DMS53 (cell line): Measurements from ENCODE around the gene TMEM150A.
"Not testable (repeated sequence)": the region's sequence is repeated elsewhere in the genome, so short reads cannot be mapped to it uniquely, and the experiment has no call there.

ENCODE experiments used
- DNase-seq: peaks from one replicate; lab custom pipeline; 2025; lab: John Stamatoyannopoulos, UW

Gene TMEM150A, protein sequence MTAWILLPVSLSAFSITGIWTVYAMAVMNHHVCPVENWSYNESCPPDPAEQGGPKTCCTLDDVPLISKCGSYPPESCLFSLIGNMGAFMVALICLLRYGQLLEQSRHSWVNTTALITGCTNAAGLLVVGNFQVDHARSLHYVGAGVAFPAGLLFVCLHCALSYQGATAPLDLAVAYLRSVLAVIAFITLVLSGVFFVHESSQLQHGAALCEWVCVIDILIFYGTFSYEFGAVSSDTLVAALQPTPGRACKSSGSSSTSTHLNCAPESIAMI

DNA sequence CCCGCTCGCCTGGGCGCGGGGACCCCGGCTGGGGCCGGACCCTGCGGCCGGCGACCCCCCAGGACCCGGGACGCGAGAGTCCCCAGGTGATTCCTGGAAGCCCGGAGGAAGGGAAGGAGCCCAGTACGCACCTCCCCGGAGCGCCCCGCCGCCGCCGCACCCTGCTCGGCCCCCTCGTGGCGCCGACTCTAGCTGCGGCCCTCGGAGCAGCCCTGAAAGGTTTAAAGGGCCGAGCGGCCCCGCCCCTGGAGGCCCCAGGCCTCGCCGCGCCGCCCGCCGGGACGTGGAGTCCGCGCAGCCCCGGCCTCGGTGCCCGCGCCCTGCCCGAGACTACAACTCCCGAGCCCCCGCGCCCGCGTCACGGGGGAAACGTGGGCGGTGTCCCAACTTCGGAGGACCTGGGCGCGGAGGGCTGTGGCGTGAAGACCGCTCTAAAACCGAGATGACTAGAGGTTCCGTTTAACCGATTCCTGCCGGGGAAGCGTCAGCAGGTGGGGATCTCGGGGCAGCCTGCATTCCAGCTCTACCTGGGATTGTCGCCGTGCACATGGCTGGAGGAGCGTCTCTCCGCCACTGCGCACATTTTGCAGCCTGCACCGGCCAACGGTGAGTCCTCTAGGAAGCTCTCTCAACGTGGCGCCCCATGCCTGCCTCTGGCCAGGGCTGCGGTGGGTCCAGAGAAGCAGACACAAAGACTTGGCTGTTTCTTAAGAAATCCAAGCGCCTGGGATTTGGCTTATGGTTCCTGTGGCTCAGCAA, at the start of gene TMEM150A:
Gene TMEM150A (minus strand): TSS at position 223 of the 759 bp plus-strand sequence. CDS start 750 bp downstream, outside the sequence.
- peak; percentile 99 for DNase-seq

DNA sequence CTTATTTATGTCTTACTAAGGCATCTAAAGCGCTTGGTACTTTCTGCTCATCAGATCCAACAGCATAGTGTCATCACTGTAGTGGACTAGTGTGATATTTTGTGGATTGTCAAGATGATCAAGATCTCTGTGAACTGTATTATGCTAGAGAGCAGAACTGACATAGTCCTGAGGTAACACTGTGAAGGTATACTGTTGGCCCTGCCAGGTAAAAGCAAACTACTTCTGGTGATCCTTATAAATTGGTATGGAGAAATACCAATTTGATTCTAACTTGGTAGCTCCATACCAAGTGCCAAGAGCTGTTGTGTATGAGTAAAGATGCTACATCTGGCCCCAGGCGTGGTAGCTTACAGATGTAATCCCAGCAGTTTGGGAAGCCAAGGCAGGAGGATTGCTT, 49.6 kb upstream of the TMEM150A start:
- no peak for DNase-seq

DNA sequence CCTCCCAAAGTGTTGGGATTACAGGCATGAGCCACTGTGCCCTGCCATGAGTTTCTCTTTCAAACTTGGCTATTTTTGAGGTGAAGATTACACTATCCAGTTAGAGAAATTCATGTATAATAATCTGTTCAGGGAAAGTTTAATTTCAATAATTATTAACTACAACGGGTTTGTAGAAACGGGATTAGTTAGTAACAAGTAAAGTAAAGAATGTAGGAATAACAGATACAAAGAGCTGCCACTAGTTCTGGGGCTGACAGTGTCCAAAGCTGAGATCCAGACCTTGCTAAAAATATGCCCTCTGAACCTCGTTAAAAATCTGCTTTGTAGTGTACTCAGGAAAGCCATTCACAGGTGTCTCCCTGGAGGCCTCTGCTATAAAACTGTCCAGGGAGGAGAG, 48.6 kb upstream of the TMEM150A start:
- DNase-seq: no peak

DNA sequence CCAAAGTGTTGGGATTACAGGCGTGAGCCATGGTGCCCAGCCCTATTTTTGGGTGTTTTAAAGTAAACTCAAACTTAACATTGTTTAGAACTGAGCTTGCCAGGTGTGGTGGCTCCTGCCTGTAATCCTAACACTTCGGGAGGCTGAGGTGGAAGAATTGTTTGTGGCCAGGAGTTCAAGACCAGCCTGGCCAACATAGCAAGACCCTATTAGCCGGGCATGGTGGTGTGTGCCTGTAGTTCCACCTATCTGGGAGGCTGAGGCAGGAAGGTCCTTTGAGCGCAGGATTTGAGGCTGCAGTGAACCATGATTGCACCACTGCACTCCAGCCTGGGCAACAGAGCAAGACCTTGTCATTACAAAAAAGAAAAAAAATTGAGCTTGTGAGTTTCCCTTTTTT, 48.0 kb upstream of the TMEM150A start:
- no peak for DNase-seq

DNA sequence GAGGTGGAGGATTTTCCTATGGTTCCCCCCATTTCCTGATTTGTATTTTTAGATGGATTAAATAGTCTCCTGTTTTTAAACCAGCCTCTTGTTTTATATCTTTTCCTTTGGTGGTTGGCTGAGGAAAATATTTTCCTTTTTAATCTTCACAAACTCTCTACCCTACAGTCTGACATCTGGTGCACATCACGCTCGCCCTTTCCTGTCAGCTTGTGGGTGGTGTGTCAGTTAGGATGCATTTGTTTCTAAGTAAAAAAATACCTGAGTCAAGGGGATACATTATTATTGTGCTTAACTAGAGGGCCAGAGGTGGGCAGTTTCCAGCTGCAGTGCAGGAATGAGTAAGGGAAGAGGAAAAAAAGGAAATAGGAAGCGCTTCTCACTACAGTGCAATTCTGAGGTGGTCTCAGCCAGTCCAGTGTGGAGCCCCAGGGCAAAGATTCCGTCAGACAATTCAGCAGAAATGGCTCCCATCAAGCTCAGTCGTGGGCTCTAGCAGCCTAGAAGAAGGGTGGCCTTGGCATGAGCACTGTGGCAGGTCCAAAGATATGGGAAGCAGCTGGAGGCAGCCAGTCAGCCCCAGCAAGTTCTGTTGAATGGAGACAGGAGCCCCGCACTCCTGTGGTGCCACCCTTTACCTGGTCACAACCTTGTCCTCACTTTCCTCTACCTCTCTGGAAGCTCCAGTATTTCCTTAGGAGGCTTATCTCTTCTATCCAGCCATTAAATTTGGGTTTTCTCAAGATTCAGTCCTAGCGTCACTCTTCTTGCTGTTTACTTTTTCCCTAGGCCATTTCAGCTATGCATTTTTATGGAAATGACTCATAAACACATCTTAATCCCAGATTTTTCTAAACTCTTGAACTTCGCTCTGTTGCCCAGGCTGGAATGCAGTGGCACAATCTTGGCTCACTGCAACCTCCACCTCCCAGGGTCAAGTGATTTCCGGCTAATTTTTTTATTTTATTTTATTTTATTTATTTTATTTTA, 47.0 kb upstream of the TMEM150A start:
- no peak for DNase-seq

DNA sequence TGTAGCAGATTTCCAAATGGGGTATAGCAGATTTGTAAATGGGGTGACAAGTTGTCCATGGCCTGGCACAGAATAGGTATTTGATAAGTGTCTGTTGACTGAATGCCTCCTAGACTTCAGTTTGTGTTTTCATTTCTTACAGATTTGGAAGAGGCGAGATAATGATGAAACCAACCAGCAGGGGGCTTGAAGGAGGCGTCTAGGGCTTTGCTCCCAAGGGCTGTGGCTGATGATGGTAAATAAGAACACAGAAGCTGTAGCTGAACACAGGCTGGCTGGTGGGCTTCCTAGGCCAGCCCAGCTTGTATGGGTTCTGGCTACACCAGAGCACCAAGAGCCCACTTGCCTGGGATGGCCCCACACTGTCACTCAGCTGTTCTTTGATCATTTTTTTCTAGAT, 46.1 kb upstream of the TMEM150A start:
- DNase-seq: peak; percentile 62

DNA sequence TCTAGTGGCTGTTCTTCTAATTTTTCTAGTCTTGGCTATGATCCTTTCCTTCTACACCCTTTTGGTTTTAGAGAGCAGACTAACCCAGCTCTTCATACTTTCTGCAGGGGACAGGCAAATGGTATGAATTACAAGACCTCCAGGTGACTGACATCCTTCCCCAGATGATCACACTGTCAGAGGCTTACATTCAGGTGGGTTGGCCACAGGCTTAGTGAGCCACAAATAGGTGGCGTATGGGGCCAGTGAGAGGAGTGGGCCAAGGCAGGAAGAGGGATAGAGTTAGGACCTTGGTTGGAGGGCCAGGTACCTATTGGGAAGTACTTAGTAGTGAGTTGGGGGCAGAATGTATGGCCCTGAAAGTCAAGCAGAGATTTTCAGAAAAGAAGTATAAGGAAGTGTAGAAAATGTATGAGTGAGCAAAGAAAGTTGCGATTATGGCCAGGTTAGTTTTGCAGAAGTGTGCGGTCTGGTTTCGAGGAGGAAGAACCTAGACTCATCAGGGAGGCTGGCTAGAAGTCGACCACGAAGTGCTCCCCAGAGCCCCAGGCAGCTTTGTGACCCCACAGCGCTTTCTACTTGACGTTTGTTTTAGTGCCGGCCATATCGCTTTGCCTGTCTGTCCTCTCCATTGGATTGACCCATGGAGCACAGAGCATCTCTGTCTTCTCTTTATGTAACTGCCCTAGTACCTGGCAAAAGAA, 45.5 kb upstream of the TMEM150A start:
- no peak for DNase-seq

DNA sequence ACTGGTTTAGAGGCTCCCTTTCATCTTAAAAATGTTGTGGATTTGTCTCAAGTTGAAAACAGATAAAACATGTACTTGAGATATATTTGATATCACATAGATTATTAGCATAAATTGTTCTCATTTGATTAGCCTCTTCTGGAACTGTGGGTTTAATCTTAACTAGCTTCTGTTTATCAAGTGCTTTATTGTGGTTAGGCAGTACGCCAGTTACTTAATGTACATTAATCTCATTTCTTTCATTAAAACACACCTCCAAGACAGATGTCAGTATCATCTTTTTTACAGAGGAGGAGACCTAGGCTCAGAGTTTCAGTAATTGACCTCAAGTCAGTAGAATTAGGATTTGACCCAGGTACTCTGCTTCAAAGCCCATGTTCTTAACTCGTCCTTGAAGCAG, 43.7 kb upstream of the TMEM150A start:
- DNase-seq: no peak

DNA sequence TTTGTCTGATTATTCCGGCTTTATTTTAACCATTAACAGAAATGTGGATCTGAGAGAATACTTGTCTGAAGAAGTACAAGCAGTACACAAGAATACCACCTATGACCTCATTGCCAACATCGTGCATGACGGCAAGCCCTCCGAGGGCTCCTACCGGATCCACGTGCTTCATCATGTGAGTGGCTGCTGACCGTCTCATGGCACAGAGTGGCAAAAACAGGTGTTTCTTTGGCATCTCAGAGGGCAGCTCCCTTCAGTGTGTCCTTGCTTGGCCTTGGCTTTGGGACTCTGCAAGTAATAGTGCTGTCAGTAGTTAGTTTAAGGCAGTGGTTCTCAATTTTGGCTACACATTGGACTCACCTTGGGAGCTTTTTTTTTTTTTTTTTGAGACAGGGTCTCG, 42.4 kb upstream of the TMEM150A start:
- DNase-seq: no peak

DNA sequence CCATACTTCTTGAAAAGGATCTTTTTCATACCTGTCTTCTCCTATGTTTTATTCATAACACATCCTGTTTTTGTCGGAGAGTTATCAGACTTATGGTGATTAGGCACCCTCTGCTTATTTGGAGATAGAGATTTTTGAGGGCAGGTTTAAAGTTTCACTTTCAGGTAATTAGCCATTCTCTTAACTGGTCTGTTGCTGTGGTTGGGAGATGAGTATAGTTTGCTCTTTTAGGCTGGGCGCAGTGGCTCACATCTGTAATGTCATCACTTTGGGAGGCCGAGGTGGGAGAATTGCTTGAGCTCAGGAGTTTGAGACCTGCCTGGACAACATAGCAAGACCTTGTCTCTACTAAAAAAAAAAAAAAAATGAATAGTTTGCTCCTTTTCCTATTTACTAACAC, 40.2 kb upstream of the TMEM150A start:
- DNase-seq: no peak

DNA sequence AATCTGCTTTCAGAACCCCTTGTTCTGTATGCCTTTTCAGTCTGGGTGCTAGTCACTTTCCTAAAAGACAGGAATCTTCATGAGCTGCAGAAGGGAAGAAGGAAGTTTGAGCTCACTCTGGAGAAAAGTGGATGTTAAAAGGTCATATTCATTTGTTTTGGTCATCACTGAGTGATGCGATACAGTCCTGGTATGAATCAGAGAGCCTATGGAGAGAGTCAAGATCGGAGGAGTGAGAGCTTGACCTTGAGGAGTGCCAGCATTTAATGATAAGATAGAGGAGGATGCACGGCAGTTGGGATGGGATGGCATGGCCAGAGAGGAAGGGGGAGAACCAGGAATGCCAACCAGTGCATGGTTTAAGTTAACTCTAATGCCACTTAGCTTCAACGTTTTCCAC, 33.1 kb upstream of the TMEM150A start:
- DNase-seq: no peak

DNA sequence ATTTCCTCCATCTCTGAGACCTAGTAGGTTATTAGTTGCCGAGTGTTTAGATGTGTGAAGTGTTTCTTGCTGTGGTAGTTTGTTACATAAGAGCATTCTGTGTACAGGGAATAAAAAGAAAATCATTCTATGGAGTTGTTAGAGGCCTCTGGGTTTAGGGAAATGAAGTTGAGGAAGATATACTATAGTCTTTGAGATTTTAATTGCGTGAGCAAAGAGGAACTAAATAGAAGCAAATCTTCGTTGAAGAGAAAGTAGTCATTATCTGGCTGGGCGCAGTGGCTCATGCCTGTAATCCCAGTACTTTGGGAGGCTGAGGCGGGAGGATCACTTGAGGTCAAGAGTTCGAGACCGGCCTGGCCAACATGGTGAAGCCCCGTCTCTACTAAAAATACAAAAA, 32.5 kb upstream of the TMEM150A start:
- no peak for DNase-seq

DNA sequence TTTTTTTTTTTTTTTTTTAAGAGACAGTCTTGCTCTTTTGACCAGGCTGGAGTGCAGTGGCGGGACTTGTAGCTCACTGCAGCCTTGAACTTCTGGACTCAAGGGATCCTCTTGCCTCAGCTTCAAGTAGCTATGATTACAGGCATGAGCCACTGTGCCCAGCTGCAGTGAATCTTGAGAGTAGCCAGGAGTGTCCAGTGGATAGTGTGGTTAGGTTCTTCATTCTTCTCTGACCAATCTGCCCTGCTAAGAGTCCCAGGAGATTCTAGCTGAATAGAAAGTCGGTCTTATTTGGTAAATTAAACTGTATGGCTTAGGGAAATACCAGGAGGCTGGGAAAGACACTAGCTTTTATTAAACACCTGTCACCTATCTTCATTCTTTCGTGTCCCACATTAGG, 28.8 kb upstream of the TMEM150A start:
- no peak for DNase-seq

DNA sequence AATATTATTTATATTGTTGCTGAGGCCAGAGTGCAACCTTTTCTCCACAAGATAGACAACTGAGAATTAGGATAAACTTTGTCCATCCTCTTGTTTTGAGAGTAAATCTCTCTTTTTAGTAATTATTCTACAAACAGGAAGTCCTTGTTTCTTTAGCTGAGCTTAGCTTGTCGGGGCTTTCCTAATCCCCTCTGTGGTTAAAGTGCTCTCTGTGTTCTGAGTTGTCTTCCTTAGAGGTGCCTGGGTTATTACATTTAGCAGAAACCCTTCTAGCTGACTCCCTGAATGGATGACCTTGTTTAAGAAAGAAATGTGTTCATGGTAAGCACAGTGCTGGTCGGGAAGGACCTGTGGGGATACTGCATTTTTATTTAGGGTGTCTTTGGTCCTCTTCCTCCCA, 26.2 kb upstream of the TMEM150A start:
- DNase-seq: no peak

DNA sequence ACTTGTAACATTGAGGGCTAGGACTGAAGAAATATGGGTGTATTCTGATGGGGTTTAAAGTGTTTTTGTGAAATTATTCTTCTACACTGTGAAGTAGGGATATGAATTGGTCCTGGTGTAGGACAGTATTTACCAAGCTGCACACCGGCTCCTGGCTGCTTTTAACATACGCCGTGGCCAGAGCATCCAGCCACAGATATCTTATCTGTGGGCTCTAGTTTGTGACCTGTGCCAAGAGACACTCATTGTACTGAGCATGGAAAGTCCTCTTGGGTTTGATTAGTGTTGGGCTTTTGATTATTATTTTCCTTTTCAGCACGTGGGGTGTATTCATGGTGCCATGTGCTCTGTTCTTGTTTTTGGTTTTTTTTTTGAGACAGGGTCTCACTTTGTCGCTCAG, 21.5 kb upstream of the TMEM150A start:
- DNase-seq: no peak

DNA sequence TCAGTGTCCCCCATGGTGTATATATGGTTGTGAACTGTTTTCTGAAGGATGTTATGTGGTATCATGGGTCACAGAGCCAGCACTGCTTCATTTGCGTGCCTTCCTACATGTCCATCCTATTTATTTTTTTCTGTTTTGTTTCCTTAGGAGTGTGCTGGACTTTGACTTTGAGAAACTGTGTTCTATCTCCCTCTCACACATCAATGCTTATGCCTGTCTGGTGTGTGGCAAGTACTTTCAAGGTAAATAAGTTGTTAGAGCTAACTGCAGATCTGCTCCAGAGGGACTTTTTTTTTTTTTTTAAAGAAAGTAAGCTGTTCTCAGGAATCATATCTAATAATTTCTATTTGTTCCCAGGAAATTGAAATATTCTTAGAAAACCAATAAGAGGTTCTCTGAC, 18.8 kb upstream of the TMEM150A start:
- DNase-seq: no peak

DNA sequence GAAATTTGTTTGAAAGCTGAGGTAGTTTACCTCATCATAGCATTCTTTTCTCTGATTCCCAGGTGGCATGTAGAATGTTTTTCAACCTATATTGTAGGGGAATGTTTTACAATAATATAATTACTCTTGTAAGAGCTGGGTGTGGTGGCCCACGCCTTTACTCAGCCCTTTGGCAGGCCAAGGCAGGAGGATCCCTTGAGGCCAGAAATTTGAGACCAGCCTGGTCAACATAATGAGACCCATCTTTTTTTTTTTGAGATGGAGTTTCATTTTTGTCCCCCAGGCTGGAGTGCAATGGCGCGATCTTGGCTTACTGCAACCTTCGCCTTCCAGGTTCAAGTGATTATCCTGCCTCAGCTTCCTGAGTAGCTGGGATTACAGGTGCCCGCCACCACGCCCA, 17.1 kb upstream of the TMEM150A start:
- no peak for DNase-seq

DNA sequence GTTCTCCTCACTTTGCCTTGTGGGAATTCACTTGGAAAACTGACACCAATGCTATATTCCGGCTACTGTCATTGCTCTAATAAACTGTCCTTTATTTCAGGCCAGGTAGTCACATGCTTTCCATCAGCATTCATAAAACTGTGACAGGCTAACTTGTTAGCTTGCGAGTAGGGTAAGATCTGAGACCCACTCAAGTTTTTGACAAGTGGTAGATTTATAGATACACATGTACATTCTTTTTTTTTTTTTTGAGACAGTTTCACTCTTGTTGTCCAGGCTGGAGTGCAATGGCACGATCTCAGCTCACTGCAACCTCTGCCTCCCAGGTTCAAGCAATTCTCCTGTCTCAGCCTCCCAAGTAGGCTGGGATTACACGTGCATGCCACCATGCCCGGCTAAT, 15.2 kb upstream of the TMEM150A start:
- not testable (repeated sequence) for DNase-seq

DNA sequence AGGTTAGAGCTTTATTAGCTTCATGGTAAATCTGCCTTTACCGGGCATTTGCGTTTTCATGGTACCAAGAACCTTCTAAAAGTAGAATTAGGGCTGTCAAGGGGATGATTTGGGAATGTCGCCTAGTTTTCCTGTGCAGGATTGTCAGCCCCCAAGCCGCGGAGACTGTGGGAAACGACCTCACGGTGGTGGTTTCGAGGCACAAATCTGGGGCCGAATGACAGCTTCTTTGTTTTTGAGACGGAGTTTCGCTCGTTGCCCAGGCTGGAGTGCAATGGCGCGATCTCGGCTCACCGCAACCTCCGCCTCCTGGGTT, 12.9 kb upstream of the TMEM150A start:
- DNase-seq: no peak

DNA sequence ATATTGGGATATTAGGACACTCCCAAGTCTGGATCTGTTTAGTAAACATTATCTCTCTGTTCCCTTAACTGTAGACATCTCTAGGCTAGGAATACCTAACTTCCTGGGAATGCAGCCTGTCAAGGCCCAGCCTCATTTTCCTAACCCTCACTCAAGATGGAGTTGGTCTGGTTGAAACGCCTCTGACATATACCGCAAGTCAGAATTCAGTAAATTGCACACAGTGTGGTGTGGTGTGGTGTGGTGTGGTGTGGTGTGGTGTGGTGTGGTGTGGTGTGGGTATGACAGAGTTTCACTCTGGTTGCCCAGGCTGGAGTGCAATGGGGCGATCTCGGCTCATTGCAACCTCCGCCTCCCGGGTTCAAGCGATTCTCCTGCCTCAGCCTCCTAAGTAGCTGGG, 12.3 kb upstream of the TMEM150A start:
- DNase-seq: not testable (repeated sequence)

DNA sequence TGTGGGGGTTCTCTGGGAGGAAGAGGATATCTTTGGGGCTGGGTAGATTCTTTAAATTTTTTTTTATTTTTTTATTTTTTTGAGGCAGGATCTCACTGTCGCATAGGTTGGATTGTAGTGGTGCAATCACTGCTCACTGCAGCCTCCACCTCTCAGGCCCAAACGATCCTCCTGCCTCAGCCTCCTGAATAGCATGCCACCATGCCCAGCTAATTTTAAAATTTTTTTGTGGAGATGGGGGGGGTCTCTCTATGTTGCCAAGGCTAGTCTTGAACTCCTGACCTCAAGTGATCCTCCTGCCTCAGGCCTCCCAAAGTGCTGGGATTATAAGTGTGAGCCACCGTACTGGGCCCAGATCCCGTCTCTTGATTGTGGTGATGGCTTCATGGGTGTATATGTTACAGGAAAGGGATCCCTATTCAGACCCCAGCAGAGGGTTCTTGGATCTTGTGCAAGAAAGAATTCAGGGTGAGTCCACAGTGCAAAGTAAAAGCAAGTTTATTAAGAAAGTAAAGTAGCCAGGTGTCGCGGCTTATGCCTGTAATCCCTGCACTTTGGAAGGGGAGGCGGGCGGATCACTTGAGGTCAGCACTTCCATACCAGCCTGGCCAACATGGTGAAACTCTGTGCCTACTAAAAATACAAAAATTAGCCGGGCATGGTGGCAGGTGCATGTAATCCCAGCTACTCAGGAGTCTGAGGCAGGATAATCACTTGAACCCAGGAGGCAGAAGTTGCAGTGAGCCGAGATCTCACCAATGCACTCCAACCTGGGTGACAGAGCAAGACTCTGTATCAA, 11.4 kb upstream of the TMEM150A start:
- no peak for DNase-seq
